ENCODE results near the gene DNAH3. TPM values are rescaled to one million over a fixed set of nuclear protein-coding genes. Genes with fewer than 3 reads are reported as not detected.

DNAH3 gene
- total RNA-seq, 1 experiment from 2014 or later = 0.15 TPM

GRCh38 chr16:20948444-20948843 is 202.2 kb downstream of the DNAH3 start:
- Histone ChIP-seq H3K36me3 (ENCODE audit: control insufficient read depth in 1 of 2, insufficient read depth in 2 of 2, low read length in 2 of 2) (no peaks in the 10 kb centered on the region), H3K79me2 (ENCODE audit: insufficient read depth, low read length) (no peaks in the 10 kb centered on the region), H3K4me2 (ENCODE audit: low read length) (no peak overlapping the region), H3K9me3 (ENCODE audit: control insufficient read depth in 1 of 2, insufficient read depth in 1 of 2, low read depth in 1 of 2, low read length in 2 of 2) (no peaks in the 10 kb centered on the region), H3K9ac (ENCODE audit: low read length) (no peak overlapping the region), H3K27me3 (ENCODE audit: insufficient read depth, low read length) (no peaks in the 10 kb centered on the region), H3K27ac (ENCODE audit: low read depth, low read length) (no peak overlapping the region), H2AFZ (ENCODE audit: low read depth, low read length, poor library complexity, severe bottlenecking) (no peak overlapping the region), H3K9me2 (ENCODE audit: insufficient read depth) (no peaks in the 10 kb centered on the region), H4K20me1 (ENCODE audit: insufficient read depth) (no peaks in the 10 kb centered on the region), H3K4me1 (ENCODE audit: control insufficient read depth in 1 of 2, insufficient read depth in 2 of 2, low read length in 2 of 2) (peaks cover 12 to 15% of the 10 kb centered on the region in 2 experiments), H3K4me3 (replicated peaks in 1 of 2; ENCODE audit: low read depth in 1 of 2, low read length in 2 of 2) (no peak overlapping the region)
- ATAC-seq (no peak), DNase-seq (ENCODE audit: low read depth, low spot score) (no peak)
- BruUV-seq (replicated peaks) = no TSS peak
- intact Hi-C loops (cut with micrococcal nuclease) = no loop called here
- ChIA-PET CTCF (no interaction called here), RAD21 (ENCODE audit: low non-redundant PET in 1 of 2, low total read pairs in 2 of 2, uncharacterized antibody in 2 of 2, unreplicated experiment in 2 of 2) (no interaction called here), POLR2A (no interaction called here)
- TF ChIP-seq TCF7L2 (IDR thresholded peaks at IDR 0.05; ENCODE audit: borderline replicate concordance, extremely low read depth, insufficient read depth, insufficient read length) = no peak
- TF ChIP-seq ELF1 (IDR thresholded peaks at IDR 0.05; ENCODE audit: borderline replicate concordance, low read depth) = no peak
- TF ChIP-seq ZNF274 (IDR thresholded peaks at IDR 0.05; ENCODE audit: low read depth, low read length) = no peak
- no peak for TF ChIP-seq JUND (IDR thresholded peaks at IDR 0.05)
- TF ChIP-seq, protein P1, sequence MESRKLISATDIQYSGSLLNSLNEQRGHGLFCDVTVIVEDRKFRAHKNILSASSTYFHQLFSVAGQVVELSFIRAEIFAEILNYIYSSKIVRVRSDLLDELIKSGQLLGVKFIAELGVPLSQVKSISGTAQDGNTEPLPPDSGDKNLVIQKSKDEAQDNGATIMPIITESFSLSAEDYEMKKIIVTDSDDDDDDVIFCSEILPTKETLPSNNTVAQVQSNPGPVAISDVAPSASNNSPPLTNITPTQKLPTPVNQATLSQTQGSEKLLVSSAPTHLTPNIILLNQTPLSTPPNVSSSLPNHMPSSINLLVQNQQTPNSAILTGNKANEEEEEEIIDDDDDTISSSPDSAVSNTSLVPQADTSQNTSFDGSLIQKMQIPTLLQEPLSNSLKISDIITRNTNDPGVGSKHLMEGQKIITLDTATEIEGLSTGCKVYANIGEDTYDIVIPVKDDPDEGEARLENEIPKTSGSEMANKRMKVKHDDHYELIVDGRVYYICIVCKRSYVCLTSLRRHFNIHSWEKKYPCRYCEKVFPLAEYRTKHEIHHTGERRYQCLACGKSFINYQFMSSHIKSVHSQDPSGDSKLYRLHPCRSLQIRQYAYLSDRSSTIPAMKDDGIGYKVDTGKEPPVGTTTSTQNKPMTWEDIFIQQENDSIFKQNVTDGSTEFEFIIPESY (IDR thresholded peaks at IDR 0.05; ENCODE audit: extremely low read depth, insufficient replicate concordance, low read length) = no peak
- no peak for TF ChIP-seq CTCF (IDR thresholded peaks at IDR 0.05 in 2 of 3, conservative IDR thresholded peaks at IDR 0.05 in 1 of 3; ENCODE audit: borderline replicate concordance in 1 of 3, insufficient read depth in 1 of 3, low read depth in 2 of 3, low read length in 2 of 3)
- TF ChIP-seq EZH2 (IDR thresholded peaks at IDR 0.05) = no peak
- no peak for TF ChIP-seq RAD21 (IDR thresholded peaks at IDR 0.05; ENCODE audit: low read depth)
